ENCODE results near the gene MATN1.

Gene MATN1

DNA sequence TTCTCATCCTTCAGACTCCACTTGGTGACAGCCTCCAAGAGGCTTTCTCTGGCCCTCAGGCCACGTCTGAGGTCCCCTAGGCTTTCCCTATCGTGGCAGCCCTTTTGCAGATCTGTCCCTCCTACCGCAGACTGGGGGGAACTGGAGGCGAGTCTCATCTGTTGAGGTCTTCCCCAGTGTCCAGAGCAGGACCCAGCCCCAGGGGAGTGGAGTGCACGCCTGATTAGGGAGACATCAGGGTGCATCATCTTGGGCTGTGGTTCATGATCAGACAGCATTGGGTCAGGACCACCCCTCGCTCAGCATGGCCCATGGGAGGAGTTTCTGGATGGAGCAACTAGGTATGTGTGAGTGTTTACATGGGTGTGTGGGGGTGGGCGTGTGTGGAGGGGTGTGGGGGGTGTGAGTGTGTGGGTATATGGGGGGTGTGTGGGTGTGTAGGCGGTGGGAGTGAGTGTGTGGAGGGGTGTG, 8.5 kb upstream of the MATN1 start:
- Histone ChIP-seq H3K27ac (ENCODE audit: poor library complexity, severe bottlenecking) (no peak overlapping the region), H3K4me3 (ENCODE audit: severe bottlenecking) (no peak overlapping the region), H3K9me3 (ENCODE audit: severe bottlenecking) (no peaks in the 10 kb centered on the region), H3K4me1 (ENCODE audit: insufficient read depth, poor library complexity, severe bottlenecking) (no peaks in the 10 kb centered on the region), H3K36me3 (ENCODE audit: low read depth) (no peaks in the 10 kb centered on the region), H3K27me3 (ENCODE audit: insufficient read depth, poor library complexity, severe bottlenecking) (no peaks in the 10 kb centered on the region)
- DNase-seq (ENCODE audit: low spot score): no peak
- ATAC-seq (ENCODE audit: low read depth): no peak
- no peak for TF ChIP-seq CTCF (IDR thresholded peaks at IDR 0.05; ENCODE audit: poor library complexity, severe bottlenecking)

GRCh38 chr1:30731109-30731805, 7.9 kb upstream of the MATN1 start:
- ATAC-seq (ENCODE audit: low read depth): no peak
- no peak for DNase-seq (ENCODE audit: low spot score)

DNA sequence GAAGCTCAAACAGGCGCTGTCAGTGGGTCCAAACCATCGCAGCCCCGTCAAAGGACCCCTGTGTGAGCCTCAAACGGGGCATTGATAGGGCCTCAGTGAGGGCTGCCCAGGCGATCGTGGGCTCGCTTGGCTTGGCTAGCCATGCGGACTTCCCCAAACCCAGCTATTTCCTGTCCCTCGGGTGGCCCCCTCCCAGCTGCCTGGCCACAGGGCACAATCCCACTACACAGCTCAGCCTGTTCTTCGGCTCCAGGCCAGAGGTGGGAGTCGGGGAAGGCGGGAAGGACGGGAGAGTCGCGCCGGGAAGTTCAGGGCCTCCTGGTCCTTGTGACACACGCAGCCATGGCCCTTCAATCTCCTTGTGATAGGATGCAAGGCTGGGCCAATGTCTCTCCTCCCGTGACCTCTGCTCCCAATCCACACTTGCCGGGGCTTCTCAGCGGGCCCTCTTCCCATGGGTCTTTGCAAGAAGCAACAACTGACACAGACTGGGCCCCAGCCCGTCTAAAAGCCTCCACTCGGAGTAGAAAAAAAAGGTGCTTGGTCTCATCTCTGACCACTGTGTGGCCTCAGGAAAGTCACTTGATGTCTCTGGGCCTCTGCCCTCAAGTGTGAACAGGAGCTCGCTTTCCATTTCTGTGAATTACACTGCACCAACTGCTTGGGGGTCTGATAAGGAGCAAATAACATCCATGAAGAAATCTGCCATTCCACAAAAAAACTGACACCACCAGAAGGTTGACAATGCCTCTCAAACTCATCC, 7.1 kb upstream of the MATN1 start:
- H3K4me3 ChIP-seq (ENCODE audit: severe bottlenecking): no peak overlapping the region
- no peak overlapping the region for H3K27ac ChIP-seq (ENCODE audit: poor library complexity, severe bottlenecking)
- no peaks in the 10 kb centered on the region for H3K9me3 ChIP-seq (ENCODE audit: severe bottlenecking)
- ATAC-seq (ENCODE audit: low read depth) (no peak), DNase-seq (ENCODE audit: low spot score) (no peak)
- no peaks in the 10 kb centered on the region for H3K4me1 ChIP-seq (ENCODE audit: insufficient read depth, poor library complexity, severe bottlenecking)
- TF ChIP-seq CTCF (IDR thresholded peaks at IDR 0.05; ENCODE audit: poor library complexity, severe bottlenecking): no peak
- H3K27me3 ChIP-seq (ENCODE audit: insufficient read depth, poor library complexity, severe bottlenecking): no peaks in the 10 kb centered on the region
- no peaks in the 10 kb centered on the region for H3K36me3 ChIP-seq (ENCODE audit: low read depth)

More at GRCh38 chr1:30731109-30731805, 7.9 kb upstream of the MATN1 start:
- H3K4me1 ChIP-seq (ENCODE audit: insufficient read depth, poor library complexity, severe bottlenecking): no peaks in the 10 kb centered on the region
- no peak overlapping the region for H3K27ac ChIP-seq (ENCODE audit: poor library complexity, severe bottlenecking)
- no peaks in the 10 kb centered on the region for H3K9me3 ChIP-seq (ENCODE audit: severe bottlenecking)
- no peak overlapping the region for H3K4me3 ChIP-seq (ENCODE audit: severe bottlenecking)
- no peaks in the 10 kb centered on the region for H3K27me3 ChIP-seq (ENCODE audit: insufficient read depth, poor library complexity, severe bottlenecking)
- H3K36me3 ChIP-seq (ENCODE audit: low read depth): no peaks in the 10 kb centered on the region
- TF ChIP-seq CTCF (IDR thresholded peaks at IDR 0.05; ENCODE audit: poor library complexity, severe bottlenecking): no peak

DNA sequence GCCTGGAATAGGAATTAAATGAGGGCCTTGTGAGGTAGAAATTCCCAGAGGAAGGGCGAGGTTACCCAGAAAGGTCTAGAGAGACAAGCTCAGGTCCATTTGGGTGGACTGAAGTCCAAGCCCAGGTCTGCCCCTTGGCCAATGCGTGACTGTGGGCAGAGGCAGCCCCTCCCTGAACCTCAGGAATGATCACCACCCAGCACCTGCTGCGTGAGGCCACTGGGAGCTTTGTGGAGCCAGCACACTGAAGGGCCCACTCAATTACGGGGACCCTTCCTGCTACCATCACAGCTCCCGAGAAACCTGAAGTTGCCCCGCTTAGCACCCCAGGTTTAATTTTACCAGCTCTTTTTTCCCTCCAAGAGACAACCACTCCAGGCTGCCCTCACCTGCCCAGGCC, 6.5 kb upstream of the MATN1 start:
- DNase-seq (ENCODE audit: low spot score) (no peak), ATAC-seq (ENCODE audit: low read depth) (no peak)
- Histone ChIP-seq H3K4me3 (ENCODE audit: severe bottlenecking) (no peak overlapping the region), H3K27me3 (ENCODE audit: insufficient read depth, poor library complexity, severe bottlenecking) (no peaks in the 10 kb centered on the region), H3K27ac (ENCODE audit: poor library complexity, severe bottlenecking) (no peak overlapping the region), H3K9me3 (ENCODE audit: severe bottlenecking) (no peaks in the 10 kb centered on the region), H3K4me1 (ENCODE audit: insufficient read depth, poor library complexity, severe bottlenecking) (no peaks in the 10 kb centered on the region), H3K36me3 (ENCODE audit: low read depth) (no peaks in the 10 kb centered on the region)
- no peak for TF ChIP-seq CTCF (IDR thresholded peaks at IDR 0.05; ENCODE audit: poor library complexity, severe bottlenecking)

Data from RWPE2 (cell line).